T-helper 2 cell (primary cell): ENCODE data around the gene FER.
"Not testable (repeated sequence)": the region's sequence is repeated elsewhere in the genome, so short reads cannot be mapped to it uniquely, and the experiment has no call there.

Experiments
- DNase-seq, 5 experiments: peaks; one replicate each; pipeline versions ENCODE4 v3.0.0 to v3.0.0-alpha.2; 2012 to 2022

Gene FER

DNA sequence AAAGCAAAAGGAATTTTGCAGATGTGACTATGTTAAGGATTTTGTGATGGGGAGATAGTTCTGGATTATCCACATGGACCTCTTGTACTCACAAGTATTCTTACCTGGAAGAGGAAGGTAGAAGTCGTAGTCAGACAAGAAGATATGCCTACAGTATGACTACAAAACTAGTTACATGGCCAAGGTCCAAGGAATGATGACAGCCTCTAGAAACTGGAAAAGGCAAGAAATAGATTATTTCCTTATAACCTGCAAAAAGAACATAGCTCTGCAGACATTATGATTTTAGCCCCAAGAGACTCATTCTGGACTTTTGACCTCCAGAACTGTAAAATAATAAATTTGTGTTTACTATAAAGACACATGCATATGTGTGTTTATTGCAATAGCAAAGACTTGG is 226.9 kb downstream of the FER start:
- DNase-seq: no peak

DNA sequence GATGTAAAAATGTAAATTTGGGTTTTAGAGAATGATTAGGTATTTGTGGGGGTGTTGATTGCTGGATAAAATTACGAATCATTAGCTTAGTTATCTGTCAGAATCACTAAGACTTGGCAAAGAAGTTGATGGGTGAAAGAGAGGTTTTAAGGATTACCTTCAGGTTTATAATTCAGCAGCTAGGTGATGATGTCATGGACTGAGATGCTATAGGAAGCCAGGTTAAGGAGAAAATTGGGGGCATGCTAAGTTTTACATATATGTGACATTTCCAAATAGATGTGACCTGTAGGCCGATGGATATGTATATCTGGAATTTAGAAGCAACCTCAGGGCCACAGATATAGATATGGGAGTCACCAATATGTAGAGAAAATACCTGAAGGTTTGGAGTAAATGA is 228.0 kb downstream of the FER start:
- no peak for DNase-seq

DNA sequence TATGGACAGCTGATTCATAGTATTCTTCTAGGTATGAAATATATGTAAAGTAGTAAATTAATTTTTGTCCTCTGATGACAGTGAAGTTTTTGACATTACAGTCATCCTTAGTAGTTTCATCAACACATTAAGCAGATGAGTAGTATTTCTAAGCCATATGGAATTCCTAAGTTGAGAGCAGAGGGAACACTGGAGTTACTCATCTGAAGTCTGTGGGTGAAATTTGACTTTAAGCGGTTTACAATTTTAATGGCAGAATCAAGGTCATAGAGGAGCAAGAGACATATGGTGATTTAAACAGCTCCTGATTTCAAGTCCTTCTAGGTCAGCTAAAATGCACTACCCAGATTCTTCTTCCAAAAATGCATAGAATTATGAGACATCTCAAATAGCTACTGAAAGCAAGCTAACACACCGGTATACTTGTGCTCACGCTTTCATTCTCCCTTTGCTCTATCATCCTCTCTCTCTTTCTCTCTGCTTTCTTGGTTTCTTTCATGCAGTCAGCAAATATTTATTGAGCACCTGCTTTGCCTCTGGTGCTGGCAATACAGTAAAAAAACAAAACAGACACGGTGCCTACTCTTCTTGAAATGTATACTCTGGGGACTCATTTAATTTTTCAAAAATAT is 235.9 kb downstream of the FER start:
- DNase-seq: no peak

DNA sequence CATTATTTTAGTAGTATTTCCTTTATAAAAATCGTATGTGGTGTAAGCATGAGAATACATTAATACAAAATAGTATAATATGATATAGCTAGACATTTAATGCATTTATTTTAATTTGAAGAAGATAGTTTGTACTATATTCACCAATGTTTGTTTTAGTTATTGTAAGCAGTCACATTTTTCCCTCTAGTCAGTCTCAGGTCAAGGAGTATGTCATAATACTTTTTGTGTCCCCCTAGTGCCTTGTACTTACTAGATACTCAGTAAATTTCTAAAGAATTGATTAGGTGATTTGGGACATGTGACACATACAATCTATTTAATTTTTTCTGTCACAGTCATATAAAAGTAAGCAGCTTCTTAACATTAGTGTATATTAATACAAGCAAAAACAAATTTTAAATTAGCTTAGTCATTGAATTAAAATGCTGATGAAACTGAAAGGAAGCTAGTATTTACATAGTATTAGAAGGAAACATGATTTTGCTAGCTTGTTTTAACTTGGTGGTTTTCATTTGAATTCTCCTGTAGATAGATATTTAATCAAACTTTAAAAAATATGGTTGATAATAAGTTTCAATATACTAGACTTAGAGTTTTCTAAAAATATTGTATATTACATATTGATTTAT is 242.2 kb downstream of the FER start:
- DNase-seq: no peak

GRCh38 chr5:108992396-108993085 is 244.8 kb downstream of the FER start:
- DNase-seq: not testable (repeated sequence)

DNA sequence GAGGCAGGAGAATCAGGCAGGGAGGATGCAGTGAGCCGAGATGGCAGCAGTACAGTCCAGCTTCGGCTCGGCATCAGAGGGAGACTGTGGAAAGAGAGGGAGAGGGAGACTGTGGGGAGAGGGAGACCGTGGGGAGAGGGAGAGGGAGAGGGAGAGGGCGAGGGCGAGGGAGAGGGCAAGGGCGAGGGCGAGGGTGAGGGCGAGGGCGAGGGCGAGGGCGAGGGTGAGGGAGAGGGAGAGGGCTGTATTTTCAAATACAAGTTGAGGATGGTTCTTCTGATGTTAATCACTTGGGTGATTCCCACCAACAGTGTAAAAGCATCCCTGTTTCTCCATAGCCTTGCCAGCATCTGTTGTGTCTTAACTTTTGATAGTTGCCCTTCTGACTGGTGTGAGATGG is 245.7 kb downstream of the FER start:
- not testable (repeated sequence) for DNase-seq

GRCh38 chr5:108997720-108998119 is 250.0 kb downstream of the FER start:
- DNase-seq: no peak

- DNase-seq: no peak
Measured at GRCh38 chr5:108998216-108998615, 250.5 kb downstream of the FER start.

DNA sequence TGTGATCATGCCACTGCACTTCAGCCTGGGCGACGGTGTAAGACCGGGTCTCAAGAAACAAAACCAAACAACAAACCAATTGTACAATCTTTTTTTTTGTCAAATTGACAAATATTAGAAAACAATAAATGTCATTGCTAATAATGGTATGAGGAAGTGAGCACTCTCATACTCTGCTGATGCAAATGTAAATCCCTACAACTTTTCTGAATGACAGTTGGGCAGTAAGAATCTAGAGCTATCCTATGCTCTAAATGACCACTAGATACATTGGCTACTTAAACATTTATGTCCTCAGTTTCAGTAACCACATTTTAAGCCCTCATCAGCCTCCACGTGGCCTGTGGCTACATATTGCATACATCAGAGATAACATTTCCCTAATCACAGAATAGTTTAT is 256.2 kb downstream of the FER start:
- no peak for DNase-seq

- DNase-seq: no peak
Measured at GRCh38 chr5:109005297-109006009, 257.8 kb downstream of the FER start.

DNA sequence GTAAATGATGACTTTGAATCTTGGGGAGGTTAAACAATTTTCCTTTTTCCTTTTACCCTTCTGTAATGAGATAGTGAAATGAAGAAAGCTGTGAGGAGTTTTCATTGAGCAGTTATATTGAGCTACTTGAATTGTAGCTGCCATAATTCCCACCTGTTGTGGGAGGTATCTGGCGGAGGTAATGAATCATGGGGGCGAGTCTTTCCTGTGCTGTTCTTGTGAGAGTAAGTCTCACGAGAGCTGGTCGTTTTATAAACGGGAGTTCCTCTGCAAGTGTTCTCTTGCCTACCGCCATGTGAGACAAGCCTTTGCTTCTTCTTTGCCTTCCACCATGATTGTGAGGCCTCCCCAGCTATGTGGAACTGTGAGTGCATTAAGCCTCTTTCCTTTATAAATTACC is 258.4 kb downstream of the FER start:
- no peak for DNase-seq

DNA sequence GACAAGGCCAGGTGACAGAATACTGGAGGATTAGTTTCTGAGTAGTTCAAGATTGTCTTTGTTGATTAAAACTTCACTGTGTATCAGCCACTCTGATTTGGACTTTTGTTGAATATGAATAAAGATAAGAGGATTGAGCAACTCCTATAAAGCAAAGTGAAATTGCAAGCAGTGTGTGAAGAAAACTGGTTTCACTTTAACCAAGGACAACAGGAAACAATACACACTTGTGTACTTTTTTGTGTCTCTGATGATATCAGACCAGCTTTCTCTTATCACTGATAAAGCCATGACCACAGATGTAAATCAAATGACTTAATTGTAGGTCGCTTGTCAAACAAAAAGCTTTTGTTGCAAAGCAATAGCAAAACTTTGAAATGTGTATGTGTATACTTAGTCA is 268.6 kb downstream of the FER start:
- peak in 1 of 5 experiments; percentile 82 for DNase-seq

DNA sequence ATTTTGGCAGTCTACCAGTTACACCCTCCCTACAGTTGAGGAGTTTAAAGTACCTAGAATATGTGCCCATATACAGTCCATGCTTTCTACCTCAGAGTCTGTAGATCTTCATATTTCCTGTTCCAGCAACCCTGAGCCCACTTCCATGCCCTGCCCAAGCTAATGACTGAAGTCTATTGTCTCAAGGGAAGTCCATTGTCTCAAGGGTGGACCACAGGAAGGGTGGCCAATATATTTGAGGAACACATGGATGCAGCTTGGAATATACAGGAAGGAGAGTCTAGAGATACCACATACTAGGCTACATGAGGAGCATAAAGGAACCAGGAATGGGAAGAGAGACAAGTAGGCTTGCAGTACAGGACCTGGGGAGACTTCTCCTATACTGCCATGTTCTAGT is 274.4 kb downstream of the FER start:
- no peak for DNase-seq

- not testable (repeated sequence) for DNase-seq
Measured at GRCh38 chr5:109025729-109026128, 278.0 kb downstream of the FER start.

- DNase-seq: no peak
Measured at GRCh38 chr5:109027983-109028607, 280.4 kb downstream of the FER start.

DNA sequence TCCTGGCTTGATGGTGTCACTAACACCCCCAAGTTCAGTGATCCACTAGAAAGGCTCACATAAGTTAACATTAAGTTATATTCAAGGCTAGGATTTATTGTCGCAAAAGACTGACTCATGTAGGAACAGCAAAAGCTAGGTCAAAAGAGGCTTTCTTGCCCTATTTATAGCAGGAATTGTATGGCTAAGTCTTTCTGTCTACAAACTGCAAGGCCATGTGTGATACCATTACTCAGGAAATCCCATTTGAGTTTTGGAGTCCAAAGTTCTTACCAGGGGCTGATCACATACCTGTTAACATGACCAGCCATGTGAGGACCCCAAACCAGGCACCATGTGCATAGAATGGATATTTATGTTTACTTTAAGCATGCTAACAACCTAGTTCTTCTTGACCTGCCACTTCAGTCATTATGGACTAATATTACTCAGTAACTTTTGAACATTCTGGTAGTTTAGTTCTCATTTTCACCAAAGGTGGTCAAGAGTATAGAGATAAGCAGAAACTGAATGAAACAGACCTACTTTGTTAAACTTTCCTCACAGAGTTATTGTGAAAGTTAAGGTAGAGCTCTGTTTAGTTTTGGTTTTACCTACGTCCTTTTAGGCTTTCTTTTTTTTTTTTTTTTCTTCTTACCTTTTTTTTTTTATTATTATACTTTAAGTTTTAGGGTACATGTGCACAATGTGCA is 281.1 kb downstream of the FER start:
- DNase-seq: no peak

DNA sequence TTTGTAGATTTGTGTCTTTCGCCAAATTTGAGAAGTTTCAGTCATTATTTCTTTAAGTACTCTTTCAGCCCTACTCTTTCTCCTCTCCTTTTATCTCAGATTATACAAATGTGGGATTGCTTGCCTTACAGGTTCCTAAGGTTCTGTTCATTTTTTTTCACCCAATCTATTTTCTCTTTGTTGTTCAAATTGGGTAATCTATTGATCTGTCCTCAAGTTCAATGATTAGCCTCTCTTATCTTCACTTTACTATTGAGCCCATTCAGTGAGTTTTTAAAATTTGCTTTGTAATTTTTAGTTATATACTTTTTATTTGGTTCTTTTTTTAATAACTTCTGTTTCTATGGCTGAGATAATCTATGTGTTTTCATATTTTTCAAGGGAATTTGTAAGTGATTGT is 282.1 kb downstream of the FER start:
- DNase-seq: no peak

DNA sequence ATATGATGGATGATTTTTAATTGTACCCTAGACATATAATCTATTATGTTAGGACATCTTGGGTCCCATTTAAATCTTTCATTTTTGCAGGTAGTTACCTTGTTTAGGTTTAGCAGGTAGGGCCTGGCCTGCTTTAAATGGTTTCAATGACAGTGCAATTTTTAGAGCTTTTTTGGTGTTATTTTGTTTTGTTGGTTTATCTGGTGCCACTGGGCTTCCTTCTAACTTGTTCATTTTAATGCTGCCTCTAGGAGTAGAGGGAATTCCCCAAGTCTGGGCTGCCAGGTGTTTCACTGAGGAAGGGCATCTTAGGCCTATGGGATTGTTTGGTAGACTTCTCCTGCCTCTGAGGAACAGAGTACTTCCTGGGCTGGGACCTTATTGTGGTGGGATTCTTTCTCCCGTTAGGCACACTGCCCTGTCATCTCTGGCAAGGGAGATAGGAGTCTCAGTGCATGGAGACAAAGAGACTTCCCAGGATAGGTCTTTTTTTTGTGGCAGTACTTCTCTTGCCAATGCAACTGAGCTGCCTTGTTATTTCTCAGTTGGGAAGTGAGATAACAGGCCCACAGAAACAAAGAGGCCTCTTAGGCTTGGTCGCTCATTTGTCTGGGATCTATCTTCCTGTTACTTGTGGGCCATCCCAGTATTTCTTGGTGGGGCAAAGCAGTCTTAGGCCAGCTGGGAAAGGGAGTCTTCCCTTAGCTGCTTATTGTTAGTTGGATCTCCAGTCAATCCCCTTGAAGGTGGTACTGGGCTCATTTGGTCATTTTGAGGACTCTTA is 282.9 kb downstream of the FER start:
- DNase-seq: no peak

DNA sequence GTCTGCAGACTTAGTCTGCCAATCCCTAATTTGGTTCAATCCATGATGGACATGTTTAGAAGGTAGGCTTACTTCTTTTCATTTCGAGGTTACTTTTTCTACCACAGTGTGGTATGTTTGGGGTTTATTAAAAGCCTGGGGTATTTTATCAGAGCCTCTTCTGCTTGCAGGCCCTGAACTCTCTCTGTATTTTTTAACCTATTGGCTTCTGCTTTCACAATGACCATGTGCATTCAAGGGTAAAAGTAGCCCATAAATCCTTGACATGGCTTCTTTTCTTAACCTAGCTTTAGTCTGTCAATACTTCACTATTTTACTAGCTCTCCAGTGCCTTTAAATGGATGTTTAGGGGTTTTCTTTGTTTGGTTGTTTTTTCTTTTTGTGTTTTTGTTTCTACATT is 286.6 kb downstream of the FER start:
- no peak for DNase-seq

DNA sequence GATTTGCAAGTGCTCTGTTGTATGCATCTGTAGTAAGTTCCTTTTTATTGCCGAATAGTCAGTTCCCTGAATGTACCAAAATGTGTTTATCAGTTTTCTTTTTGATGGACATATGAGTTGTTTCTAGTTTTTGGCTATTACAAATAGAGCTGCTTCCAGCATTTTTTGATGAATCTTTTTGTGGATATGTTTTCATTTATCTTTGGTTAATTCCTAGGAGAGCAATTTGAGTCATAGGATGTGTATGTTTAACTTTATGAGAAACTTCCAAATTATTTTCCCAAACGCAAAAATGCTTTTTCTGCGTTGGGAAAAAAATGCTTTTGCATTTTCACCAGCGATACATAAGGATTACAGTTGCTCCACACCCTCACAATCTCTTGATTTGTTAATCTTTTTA is 287.7 kb downstream of the FER start:
- DNase-seq: no peak

DNA sequence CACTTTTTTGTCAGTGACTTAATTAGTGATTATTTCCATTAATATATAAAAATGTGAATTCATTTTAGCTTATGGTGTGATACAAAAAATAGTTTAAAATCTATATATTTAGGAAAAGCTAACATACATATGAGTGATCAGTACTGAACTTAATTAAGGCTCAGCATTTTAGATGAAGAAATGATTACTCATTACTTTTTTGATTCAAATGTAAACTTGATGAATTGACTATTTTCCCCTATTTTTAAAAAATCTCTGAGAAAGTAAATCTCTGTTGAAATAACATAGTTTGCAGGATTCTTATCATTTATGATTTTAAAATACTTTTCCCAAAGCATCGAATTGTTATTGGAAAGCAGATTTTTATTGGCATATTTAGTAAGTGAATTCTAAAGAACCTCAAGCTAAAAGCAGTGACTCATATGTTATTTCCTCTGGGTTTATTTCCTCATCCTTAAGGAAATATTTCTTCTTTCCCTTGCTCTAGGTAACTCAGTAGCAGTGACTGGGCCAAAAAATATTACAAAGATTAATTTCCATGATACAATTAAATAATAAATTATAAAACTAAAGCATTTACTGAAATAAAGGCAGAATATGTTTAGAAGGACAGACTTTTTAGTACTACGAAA is 290.6 kb downstream of the FER start:
- no peak for DNase-seq
